Activated CD8-positive, alpha-beta memory T cell treated with anti-CD3 and anti-CD28 coated beads for 1 hour (primary cell): Measurements from ENCODE around the gene PLCB3.
A peak's percentile ranks its signal among the peaks of the same experiment; 100 is the strongest.

ENCODE experiments used
- DNase-seq, 2 donors: peaks; one replicate each; pipeline ENCODE4 v3.0.0-alpha.2; 2020; ENCODE audit warnings: low read depth in 1 of 2; ENCODE audit errors: extremely low read depth in 1 of 2

PLCB3 gene

GRCh38 chr11:64284962-64285884, 33.9 kb downstream of the PLCB3 start, which contains the start of gene GPR137:
Gene GPR137, plus strand, starts transcription at chr11:64285848. Its CDS starts 677 bp downstream, at chr11:64286525.
- peak; percentile 71 to 92 for DNase-seq

DNA sequence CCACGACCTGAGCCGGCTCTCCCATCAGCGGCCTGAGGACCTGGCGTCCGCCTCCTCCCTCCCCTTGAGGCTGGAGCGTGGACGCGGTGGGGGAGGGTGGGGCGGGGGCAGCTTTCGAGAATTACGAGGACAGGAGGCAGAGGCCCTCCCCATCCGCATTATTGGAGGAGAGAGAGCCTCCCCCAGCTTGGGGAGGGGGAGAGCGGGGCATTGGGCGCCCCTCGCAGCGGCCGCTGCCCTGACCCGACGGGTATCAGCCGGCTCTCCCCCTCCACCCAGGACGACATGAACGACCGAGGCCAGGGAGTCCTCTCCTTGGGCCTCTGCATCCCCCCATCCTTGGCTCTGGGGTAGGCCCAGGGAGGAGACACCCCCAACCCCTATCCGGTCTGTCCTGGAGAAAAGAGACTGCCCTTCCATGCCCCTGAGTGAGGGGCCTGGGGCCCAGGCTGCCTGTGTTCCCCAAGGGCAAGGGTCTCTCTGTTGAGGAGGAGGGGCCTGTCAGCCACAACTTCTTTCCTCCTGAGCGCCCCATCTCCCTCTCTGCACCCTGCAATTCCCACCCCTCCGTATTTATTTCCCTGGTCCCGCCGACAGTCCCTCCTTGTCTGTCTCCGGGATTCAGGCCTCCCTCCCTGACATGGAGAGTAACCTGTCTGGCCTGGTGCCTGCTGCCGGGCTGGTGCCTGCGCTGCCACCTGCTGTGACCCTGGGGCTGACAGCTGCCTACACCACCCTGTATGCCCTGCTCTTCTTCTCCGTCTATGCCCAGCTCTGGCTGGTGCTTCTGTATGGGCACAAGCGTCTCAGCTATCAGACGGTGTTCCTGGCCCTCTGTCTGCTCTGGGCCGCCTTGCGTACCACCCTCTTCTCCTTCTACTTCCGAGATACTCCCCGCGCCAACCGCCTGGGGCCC, 34.8 kb downstream of the PLCB3 start:
- no peak for DNase-seq

DNA sequence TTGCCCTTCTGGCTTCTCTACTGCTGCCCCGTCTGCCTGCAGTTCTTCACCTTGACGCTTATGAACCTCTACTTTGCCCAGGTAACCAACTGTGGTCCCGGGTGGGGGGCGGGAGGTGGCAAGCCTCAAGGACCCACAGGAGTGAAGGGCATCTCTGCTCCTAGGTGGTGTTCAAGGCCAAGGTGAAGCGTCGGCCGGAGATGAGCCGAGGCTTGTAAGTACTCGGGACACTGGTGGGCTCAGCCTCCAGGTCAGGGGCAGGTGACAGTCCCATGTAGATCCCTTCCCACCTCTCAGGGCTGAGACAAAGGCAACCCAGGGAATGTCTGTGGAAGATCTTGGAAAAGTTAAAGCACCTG, 35.5 kb downstream of the PLCB3 start:
- DNase-seq: no peak

- DNase-seq: no peak
Observed at GRCh38 chr11:64287676-64288352, 36.5 kb downstream of the PLCB3 start.

GRCh38 chr11:64288353-64288750, 37.0 kb downstream of the PLCB3 start:
- DNase-seq: no peak

DNA sequence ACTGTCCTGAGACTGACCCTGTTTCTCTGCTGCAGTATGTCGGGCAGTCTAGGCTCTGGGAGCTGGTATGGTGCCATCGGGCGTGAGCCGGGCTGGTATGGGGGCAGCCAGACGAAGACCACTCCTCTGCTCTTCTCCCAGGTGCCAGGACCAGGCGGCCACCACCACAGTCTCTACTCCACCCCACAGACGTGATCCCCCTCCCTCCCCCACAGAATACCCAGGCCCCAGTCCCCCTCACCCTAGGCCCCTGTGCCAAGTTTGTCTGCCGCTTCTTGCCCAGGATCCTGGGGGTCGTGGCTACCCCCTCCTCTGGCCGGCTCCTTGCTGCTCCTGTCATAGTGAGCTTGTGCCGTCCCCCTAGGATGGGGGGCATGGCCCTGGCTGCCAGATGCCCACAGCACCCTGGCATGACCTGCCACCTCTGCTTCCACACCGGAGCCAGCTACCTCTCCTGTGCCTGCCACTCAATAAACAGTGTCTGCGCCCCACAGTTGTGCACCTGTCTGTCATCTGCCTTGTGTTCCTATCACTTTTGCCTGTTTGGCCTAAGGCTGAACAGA, 37.8 kb downstream of the PLCB3 start:
- no peak for DNase-seq

- DNase-seq: no peak
Observed at GRCh38 chr11:64290352-64291261, 39.3 kb downstream of the PLCB3 start.

GRCh38 chr11:64291262-64291751, 40.0 kb downstream of the PLCB3 start, which contains the start of gene KCNK4:
Gene KCNK4, plus strand, starts transcription at chr11:64291302. Its CDS starts 1,717 bp downstream, at chr11:64293019.
- DNase-seq: no peak

GRCh38 chr11:64291752-64292459, 40.6 kb downstream of the PLCB3 start:
- DNase-seq: no peak

- no peak for DNase-seq
Observed at GRCh38 chr11:64292460-64293254, 41.3 kb downstream of the PLCB3 start.

DNA sequence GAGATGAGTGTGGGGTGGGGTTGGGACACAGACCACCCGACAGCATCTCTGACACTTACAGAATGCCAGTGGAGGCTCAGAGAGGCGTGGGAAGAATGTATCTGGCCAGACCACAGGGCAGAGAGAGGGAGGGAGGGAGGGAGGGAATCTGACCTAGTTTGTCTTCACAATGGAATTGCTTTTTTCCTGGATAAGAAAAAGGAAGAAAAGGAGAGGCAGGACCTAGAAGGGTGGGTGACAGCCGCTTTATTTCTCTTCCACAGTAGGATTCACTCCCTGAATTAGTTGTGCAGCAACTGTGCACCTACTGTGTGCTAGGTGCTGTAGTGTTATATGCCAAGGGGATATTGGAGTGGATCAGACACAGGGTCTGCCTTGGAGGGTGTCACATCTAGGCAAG, 43.4 kb downstream of the PLCB3 start:
- no peak for DNase-seq

GRCh38 chr11:64295760-64296159, 44.4 kb downstream of the PLCB3 start:
- no peak for DNase-seq

DNA sequence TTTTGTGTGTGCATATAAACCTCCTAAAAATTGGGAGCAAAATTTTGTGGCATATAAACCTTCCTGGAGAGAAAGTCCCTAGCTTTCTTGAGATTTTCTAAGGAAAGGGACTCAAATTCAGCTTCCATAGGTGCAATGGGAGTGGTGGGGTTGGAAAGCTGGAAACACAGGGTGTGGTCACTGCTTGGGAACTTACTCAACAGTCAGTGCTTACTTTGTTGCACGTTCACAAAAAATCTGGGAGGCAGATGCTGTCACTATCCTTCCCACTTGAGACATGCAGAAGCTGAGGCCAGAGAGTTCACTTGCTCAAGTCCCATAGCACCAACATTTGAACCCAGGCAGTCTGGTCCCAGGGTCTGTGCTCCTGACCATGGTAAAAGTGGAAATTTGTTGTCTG, 44.9 kb downstream of the PLCB3 start:
- no peak for DNase-seq

- DNase-seq: no peak
Observed at GRCh38 chr11:64296830-64297698, 45.7 kb downstream of the PLCB3 start.

GRCh38 chr11:64297699-64298358, 46.5 kb downstream of the PLCB3 start:
- no peak for DNase-seq
